Stimulated activated CD8-positive, alpha-beta memory T cell treated with anti-CD3 and anti-CD28 coated beads, Interleukin-7, amount 100 ng/mL, for 48 hours (primary cell): Measurements from ENCODE around the gene MYO15B.

Source experiments
- DNase-seq, 2 donors: peaks; one replicate each; pipeline ENCODE4 v3.0.0-alpha.2; 2020; ENCODE audit warnings: low read depth in 1 of 2; ENCODE audit errors: extremely low read depth in 1 of 2

Gene MYO15B

DNA sequence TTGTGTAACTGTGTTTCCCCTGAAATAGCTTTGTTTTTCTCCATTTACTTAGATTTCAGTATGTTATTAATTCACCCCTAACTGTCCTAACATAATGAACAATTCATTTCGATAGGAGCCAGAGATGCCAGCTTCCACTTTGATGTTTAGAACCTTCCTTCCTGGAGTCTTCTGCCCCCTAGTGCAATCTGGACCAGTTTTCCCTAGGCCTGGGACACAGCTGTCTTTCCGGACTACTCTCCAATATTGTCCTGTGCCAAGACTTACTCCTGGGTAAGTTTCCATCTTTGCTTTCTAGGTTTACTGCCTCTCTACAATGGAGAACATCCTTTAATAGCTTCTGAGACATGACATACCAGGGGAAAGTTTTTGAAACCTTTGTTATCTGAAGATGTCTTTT lies 66.6 kb downstream of the MYO15B start:
- no peak for DNase-seq

DNA sequence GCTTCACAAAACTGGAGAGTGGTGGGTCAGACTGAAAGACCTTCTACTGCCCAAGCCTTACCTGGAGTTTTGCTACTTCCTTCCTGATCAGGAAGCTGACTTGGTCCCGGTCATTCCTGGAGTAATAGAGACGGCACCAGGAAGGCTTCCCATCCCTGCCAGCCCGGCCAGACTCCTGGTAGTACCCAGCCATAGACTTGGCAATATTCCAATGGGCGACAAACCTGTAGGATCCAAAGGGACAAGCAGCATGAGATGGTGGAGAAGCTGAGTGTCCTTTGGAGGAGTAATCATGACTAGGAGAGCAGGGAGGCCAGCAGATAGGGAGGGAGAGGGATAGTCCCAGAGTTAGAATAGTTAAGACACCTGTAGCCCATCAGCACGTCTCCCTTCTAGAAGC lies 70.6 kb downstream of the MYO15B start:
- no peak for DNase-seq

DNA sequence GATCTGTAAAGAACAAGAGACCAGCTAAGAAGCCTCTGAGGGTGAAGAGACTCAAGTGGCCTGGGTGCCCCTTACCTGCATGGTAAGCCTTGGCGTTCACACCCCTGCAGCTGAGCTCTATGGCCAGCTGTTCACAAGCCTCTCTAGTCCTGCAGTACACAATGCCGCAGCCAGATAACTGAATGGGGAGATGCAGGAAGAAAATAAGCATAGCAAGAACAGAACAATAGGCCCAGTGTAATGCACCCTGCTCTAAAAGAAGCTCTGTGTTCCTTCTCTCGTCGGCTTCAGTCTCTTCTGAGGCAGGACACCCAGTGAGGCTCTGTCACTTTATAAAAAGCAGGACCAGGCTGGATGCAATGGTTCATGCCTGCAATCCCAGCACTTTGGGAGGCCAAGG lies 73.9 kb downstream of the MYO15B start:
- DNase-seq, result no peak

DNA sequence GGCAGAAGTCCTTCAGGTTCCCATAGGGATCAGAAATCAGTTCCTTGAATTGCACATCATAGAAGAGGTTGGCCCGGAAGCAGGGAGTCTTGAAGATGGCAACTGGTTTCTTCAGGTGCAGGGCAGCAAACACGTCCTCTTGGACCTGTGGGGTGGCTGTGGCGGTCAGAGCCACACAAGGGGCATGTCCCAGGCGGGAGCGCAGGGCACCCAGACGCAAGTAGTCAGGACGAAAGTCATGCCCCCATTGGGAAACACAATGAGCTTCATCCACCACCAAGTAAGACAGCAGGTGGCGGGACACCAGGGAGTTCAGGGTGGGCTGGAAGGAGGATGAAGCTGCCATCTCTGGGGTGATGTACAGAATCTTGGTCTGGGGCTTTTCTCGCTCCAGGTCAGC lies 74.9 kb downstream of the MYO15B start:
- no peak for DNase-seq

DNA sequence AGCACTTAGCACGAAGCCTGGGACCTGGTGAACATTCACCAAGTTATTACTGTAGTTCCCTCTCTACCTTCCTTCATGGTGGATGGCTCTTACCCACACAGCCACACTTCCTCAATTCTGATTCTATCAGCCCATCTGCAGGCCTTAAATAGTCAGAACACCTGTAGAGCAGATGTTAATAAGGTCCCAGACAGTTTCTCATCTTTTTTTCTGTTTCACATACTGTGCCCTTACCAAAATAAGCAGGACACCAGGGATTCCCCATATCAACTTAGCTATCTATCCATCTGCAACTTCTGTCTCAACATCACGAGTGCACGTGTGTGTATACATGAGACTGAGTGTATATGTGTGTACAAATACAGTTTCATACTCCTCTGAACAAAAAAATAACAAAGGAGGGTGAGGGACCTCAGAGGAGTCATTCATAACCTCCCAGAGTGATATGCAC lies 76.5 kb downstream of the MYO15B start:
- DNase-seq, result no peak

DNA sequence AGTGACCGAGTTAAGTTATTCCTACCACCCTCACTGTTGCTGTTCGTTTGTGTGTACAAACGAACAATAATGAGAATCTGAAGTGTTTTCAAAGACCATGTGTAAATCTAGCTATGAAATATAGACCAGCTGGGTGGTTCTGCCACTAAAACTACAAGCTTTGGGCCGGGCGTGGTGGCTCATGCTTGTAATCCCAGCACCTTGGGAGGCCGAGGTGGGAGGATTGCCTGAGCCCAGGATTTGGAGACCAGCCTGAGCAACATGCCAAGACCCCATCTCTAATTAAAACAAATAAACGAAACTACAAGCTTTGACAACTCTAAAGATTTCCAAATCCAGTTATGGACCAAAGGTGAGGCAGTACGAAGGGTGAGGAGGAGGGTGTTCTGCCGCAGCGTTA lies 78.4 kb downstream of the MYO15B start:
- DNase-seq, result no peak

DNA sequence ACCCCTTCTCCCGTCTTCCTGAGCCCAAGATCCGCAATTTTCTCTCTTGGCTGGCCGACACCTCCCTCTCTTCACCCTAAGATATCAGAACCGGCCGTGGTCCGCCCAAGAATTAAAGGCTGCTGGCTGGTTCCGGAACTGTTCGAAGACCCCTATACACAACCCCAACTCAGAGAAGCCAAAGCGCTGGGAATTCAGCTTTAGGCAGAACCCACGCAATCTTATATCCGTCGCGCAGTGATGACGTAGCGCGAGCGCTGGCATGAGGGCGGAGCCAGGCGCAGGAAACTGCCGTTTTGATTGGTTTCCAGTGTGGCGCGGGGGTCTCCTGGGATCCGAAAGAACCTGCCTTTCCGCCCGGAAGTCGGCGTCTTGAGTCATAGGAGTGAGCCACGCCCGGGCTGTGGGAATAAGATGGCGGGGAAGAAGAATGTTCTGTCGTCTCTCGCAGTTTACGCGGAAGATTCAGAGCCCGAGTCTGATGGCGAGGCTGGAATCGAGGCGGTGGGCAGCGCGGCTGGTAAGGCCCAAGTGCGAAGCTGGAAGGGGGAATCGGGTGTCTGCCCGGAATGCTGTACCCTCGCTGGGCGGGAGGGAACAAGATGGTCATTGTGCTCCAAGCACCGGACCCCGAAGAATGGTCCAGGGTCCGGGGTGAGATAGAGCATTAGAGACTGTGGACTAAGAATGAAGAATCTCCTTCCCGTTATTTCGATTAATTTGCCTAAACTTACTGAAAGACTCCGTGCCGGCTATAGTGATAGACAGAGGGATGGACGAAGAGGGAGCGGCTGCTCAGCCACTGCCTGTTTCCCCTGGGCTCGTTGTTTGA lies 79.6 kb downstream of the MYO15B start, which contains the start of the genes RECQL5 and SAP30BP:
Gene RECQL5 (minus strand): TSS at position 196 of the 832 bp plus-strand sequence. CDS start 597 bp downstream, outside the sequence.
Gene SAP30BP (plus strand): TSS at position 380 of the 832 bp plus-strand sequence. CDS start 35 bp downstream, at position 415.
- DNase-seq, result peak; percentile 94 to 97

DNA sequence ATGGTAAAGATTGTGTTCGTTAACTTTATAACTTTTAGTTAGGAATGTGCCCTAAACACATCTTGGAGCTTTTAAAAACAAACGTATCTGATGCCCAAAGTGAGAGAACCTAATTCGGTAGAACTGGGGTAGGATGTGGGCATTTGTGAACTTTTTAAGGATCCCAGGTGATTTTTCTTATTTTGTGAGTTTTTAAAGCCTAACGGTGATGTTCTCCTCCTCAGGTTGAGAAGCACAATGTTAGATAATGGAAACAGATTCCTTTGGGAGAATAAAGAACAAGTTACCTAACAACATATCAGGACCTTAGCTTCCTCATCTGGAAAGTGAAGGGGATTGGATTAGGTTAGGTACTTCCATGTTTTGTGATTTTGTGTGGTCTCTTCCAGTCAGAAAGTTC lies 80.2 kb downstream of the MYO15B start:
- no peak for DNase-seq

DNA sequence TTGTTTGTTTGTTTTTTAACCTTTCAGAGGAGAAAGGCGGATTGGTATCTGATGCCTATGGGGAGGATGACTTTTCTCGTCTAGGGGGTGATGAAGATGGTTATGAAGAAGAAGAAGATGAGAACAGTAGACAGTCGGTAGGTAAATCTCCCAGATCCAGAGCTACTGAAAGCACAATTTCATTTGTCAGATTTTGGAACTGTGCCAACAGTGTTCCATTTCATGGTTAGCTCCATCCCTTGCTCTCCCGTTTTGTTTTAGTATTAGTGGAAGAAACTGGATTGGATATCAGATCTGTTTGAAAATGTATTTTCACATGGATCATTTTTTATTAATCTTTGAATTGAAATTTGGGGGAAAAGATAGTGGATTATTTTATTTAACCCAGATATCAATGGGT lies 80.9 kb downstream of the MYO15B start:
- DNase-seq, result no peak

DNA sequence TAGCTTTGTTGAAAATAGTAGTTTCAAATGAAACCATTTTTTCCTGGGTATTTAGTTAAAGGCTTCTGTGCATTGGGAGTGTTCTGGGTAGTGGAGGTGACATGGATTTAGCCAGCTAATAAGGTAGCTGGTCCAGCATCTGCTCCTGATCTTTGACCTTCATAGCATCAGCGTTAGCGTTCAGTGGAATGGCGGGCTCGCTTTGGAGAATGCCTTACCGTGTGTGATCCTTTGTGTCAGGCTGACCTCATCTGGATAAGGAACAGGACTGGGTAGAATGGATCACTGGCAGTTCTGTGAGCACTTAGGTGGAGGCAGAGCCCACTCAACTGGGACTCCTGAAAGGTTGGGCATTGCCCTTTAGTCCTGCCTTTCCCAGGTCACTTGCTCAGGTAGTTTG lies 83.3 kb downstream of the MYO15B start:
- DNase-seq, result no peak

DNA sequence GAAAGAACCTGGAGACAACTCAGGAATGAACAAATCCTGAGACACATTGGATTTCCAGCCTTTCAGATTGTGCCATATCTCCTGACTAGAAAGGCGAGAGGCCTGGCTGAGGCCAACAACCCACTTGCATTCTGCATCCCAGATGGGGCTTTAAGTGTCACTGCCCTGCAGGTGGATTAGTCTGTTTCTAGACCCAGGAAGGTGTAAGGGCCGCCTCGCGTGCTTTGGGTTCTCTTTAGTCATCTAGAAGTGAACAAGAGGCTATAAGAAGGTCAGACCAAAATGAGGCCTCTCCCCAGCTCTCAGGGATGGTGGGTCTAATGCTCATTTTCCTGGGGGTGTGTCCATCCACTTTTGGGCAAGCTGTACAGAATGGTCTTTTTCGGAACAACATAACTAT lies 84.4 kb downstream of the MYO15B start:
- no peak for DNase-seq

DNA sequence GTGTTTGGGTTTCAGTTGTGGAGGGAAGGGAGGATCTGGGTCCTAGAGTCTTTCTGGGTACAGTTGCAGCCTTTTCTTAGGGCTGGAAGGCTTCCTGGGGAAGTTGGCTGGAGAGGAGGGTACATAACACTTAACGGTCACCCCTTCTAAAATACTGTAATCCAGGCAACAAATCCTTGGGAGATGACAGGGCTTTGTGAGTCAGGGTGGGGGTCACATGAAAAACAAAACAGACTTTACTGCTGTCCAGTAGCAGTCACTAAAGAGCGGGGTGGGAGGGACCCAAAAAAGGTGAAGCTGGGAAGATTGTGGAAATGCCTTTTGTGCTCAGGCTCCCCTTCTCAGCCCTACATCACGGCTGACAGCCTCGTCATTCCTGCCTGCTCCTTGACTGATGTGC lies 85.9 kb downstream of the MYO15B start:
- DNase-seq, result no peak
